Lower lobe of right lung (tissue), 2 donors: ENCODE data around the gene COIL. TPM values are rescaled to one million over a fixed set of nuclear protein-coding genes. Genes with fewer than 3 reads are reported as not detected.

Experiments used
- ATAC-seq, 2 donors: fragments of 200-7000 bp; cut with Tn5 transposase; one replicate each; pipeline ENCODE4 v1.9.1; 2020 to 2022; ENCODE audit warnings: mild to moderate bottlenecking in 2 of 2, moderate library complexity in 2 of 2
- DNase-seq: peaks from one replicate; pipeline ENCODE4 v3.0.0-alpha.2; 2020
- H3K27ac ChIP-seq: fragments of 200-600 bp; one replicate; pipeline ENCODE4 v1.8.0; 2022
- H3K27me3 ChIP-seq: fragments of 200-600 bp; one replicate; pipeline ENCODE4 v1.8.0; 2022; ENCODE audit warnings: low read depth
- H3K36me3 ChIP-seq: fragments of 200-600 bp; one replicate; pipeline ENCODE4 v1.8.0; 2022; ENCODE audit warnings: mild to moderate bottlenecking
- H3K4me1 ChIP-seq: fragments of 200-600 bp; one replicate; pipeline ENCODE4 v1.8.0; 2022
- H3K4me3 ChIP-seq: fragments of 200-600 bp; one replicate; pipeline ENCODE4 v1.8.0; 2022; ENCODE audit warnings: mild to moderate bottlenecking
- H3K9me3 ChIP-seq: fragments of 200-600 bp; one replicate; pipeline ENCODE4 v1.8.0; 2022
- CTCF ChIP-seq: fragments of 200-600 bp; IDR thresholded peaks from one replicate; pipeline ENCODE4 v1.8.0; 2022; ENCODE audit warnings: antibody characterized with exemption, mild to moderate bottlenecking
- intact Hi-C: fragments of 100-400 bp; cut with DNase I; formaldehyde crosslinking; loops from one replicate; pipeline ENCODE4 v1.11.0; 2022
- total RNA-seq: library from RNA; stranded (reverse); fragmentation: NEBNext Ultra II Directional; extraction: Animal tissue kit (Norgen Biotek cat#: 25700); gene quantifications from one replicate; pipeline ENCODE4 v1.2.1, GENCODE V29; 2021
- donor health status: DM: no; HTN: yes; CAD: no; lungs with severe emphysema.

The COIL gene
- total RNA-seq, 1 donor from 2014 or later: 12.4 TPM

- intact Hi-C loops: no loop called here
- no peaks in the 10 kb centered on the region for H3K9me3 ChIP-seq
- H3K27me3 ChIP-seq: no peaks in the 10 kb centered on the region
- TF ChIP-seq CTCF: no peak
- H3K4me1 ChIP-seq: peaks cover 7% of the 10 kb centered on the region
- no peak overlapping the region for H3K27ac ChIP-seq
- ATAC-seq: peak in 1 of 2 donors; percentile 11
- H3K4me3 ChIP-seq: no peak overlapping the region
- DNase-seq: no peak
- peaks cover 100% of the 10 kb centered on the region for H3K36me3 ChIP-seq
These were observed 62.0 kb downstream of the COIL start for GRCh38 chr17:56898874-56899273.

- Histone ChIP-seq H3K4me1 (no peaks in the 10 kb centered on the region), H3K27me3 (no peaks in the 10 kb centered on the region), H3K36me3 (peaks cover 100% of the 10 kb centered on the region), H3K9me3 (no peaks in the 10 kb centered on the region), H3K27ac (no peak overlapping the region), H3K4me3 (no peak overlapping the region)
- TF ChIP-seq CTCF: no peak
- DNase-seq (no peak), ATAC-seq (no peak)
- intact Hi-C loops: no loop called here
These were observed 63.0 kb downstream of the COIL start for GRCh38 chr17:56897646-56898424.

DNA sequence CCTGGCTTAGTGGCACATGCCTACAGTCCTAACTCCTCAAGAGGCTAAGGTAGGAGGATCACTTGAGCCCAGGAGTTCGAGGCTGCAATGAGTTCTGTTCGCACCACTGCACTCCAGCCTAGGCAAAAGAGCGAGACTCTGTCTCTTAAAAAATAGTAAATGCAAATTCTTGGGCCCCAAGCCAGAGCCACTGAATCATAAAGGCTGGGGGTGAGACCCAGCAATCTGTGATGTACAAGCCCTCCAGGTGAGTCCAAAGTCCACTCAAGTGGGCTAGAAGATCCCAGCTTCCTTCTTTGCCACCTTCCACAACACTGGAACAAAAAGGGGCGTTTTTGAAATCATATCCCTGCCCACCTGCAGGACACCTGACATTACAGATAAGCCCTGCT is 63.9 kb downstream of the COIL start:
- Histone ChIP-seq H3K4me3 (no peak overlapping the region), H3K9me3 (no peaks in the 10 kb centered on the region), H3K27me3 (no peaks in the 10 kb centered on the region), H3K27ac (no peak overlapping the region), H3K36me3 (peaks cover 100% of the 10 kb centered on the region), H3K4me1 (no peaks in the 10 kb centered on the region)
- intact Hi-C loops: no loop called here
- ATAC-seq (no peak), DNase-seq (no peak)
- no peak for TF ChIP-seq CTCF

GRCh38 chr17:56896217-56896967 is 64.5 kb downstream of the COIL start:
- Histone ChIP-seq H3K27me3 (no peaks in the 10 kb centered on the region), H3K27ac (no peak overlapping the region), H3K4me1 (no peaks in the 10 kb centered on the region), H3K36me3 (peaks cover 100% of the 10 kb centered on the region), H3K4me3 (no peak overlapping the region), H3K9me3 (no peaks in the 10 kb centered on the region)
- TF ChIP-seq CTCF: no peak
- ATAC-seq (peak in 1 of 2 donors; percentile 53), DNase-seq (no peak)
- intact Hi-C loops: no loop called here

- Histone ChIP-seq H3K4me3 (no peak overlapping the region), H3K27ac (no peak overlapping the region), H3K27me3 (no peaks in the 10 kb centered on the region), H3K4me1 (no peaks in the 10 kb centered on the region), H3K36me3 (peaks cover 100% of the 10 kb centered on the region), H3K9me3 (no peaks in the 10 kb centered on the region)
- TF ChIP-seq CTCF: no peak
- ATAC-seq (no peak), DNase-seq (no peak)
- intact Hi-C loops: no loop called here
These were observed 65.9 kb downstream of the COIL start for GRCh38 chr17:56894859-56895455.
